AG04449 (cell line): Measurements from ENCODE around the gene FAM171A2.

Experiments used
- CTCF ChIA-PET: fragments of 350-600 bp; formaldehyde crosslinking; extraction: SDS; loops from one replicate; lab custom pipeline; 2021; ENCODE audit warnings: antibody characterized with exemption; lab: Yijun Ruan, JAX
- POLR2A ChIA-PET: fragments of 400-600, 350-600 bp; formaldehyde crosslinking; extraction: SDS; loops from one replicate; lab custom pipeline; 2020; ENCODE audit warnings: antibody characterized with exemption, inconsistent platforms; lab: Yijun Ruan, JAX
- DNase-seq: peaks from one replicate; pipeline ENCODE4 v3.0.0-alpha.2; 2010; ENCODE audit warnings: low read depth, low spot score
- H3K4me3 ChIP-seq: 2 replicates; pipeline ENCODE4 v1.5.1; 2011; ENCODE audit warnings: low read depth, mild to moderate bottlenecking, control low read depth, low read length
- TF ChIP-seq, protein P1 (sequence below): IDR thresholded peaks from one replicate; pipeline ENCODE4 v1.5.1; 2011; ENCODE audit warnings: mild to moderate bottlenecking, moderate library complexity, low read length, control low read depth, inconsistent platforms; ENCODE audit not compliant: insufficient read depth; ENCODE audit errors: missing control alignments

Gene FAM171A2

DNA sequence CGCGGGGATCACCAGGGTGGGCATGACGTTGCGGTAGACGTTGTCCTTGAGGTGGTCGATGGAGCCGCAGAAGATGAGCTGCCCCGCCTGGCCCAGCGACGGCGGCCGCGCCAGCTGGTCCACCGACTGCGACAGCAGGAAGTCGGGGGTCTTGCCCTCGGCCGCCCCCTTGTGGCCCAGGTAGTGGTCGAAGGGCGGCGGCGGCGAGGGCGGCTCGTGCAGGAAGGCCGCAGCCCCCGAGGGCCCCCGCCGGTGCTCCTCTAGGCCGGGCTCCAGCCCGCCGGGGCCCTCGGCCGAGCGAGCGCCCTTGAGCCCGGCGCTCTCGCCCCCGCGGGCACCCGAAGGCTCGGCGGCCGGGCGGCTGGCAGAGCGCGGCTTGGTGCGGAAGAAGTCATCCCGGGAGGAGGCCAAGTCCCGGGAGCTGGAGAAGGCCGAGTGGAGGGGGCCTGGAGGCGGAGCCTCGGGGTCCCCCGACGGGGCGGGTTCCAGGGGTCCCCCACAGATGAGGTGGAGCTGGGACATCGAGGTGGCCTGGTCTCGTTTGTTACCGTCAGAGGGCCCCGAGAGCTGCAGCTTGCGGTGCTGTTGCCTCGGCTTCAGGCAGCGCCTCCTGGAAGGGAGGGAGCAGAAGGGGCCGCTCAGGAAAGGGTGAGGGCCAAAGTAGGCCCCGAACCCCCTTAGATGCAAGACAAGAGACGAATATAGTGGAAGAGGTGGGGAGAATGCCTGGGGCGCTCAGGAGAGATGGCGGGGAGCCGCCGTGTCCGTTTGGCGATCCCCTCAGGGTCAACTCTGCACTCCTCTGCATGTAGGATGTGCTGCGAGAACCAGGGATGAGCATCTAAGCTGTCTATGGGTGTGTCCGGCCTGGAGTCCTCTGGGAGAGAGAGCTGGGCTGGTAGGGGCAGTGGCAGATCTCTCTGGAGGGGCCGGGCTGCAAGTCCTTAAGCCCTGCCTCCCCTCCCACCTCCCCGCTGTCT is 8.8 kb downstream of the FAM171A2 start:
- TF ChIP-seq, protein P1, sequence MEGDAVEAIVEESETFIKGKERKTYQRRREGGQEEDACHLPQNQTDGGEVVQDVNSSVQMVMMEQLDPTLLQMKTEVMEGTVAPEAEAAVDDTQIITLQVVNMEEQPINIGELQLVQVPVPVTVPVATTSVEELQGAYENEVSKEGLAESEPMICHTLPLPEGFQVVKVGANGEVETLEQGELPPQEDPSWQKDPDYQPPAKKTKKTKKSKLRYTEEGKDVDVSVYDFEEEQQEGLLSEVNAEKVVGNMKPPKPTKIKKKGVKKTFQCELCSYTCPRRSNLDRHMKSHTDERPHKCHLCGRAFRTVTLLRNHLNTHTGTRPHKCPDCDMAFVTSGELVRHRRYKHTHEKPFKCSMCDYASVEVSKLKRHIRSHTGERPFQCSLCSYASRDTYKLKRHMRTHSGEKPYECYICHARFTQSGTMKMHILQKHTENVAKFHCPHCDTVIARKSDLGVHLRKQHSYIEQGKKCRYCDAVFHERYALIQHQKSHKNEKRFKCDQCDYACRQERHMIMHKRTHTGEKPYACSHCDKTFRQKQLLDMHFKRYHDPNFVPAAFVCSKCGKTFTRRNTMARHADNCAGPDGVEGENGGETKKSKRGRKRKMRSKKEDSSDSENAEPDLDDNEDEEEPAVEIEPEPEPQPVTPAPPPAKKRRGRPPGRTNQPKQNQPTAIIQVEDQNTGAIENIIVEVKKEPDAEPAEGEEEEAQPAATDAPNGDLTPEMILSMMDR = peak; percentile 39
- POLR2A ChIA-PET = no interaction called here
- H3K4me3 ChIP-seq = no peak overlapping the region
- CTCF ChIA-PET = interaction anchor here (0.6 to 9.5 kb wide), 12 partner anchors 8 to 203 kb away, joined by 3 to 165 read pairs (median 4); partner anchors contain the start of genes FAM171A2 and GRN
- no peak for DNase-seq

DNA sequence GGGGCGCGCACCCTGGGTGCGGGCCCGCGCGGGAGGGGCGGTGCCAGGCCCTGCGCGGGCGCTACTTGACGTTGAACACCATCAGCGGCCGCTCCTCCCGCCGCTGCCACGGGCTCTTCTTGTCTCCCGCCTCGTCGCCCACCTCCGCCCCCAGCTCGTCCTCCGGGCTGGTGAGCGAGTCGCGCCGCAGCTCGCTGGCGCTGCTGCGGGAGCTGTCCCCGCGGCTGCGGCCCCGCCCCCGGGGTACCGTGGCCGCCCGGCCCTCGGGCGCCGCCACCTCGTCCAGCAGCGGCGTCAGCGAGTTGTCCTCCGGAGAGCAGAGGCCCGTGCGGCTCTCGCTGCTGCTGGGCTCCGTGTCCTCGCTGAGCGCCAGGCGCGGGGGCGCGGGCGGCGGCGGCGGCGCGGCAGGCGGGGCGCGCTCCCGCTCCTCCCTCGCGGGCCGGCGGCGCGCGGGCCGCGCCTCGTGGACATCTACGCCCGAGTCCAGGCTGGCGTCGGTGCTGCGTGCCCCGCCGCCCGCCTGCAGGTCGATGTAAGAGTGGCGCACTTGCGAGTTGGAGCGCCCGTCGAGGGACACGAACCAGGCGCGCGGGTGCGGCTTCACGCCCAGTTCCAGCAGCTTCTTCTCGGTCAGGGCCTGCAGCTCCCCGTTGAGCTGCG is 9.9 kb downstream of the FAM171A2 start:
- POLR2A ChIA-PET = no interaction called here
- TF ChIP-seq, protein P1 = no peak
- peak overlapping the region; percentile 8; the same call in 1 of the 2 replicates for H3K4me3 ChIP-seq
- CTCF ChIA-PET = interaction anchor here (1.0 to 9.5 kb wide), 14 partner anchors 8 to 410 kb away, joined by 3 to 165 read pairs (median 5); partner anchors contain the start of genes FAM171A2 and GRN
- no peak for DNase-seq

DNA sequence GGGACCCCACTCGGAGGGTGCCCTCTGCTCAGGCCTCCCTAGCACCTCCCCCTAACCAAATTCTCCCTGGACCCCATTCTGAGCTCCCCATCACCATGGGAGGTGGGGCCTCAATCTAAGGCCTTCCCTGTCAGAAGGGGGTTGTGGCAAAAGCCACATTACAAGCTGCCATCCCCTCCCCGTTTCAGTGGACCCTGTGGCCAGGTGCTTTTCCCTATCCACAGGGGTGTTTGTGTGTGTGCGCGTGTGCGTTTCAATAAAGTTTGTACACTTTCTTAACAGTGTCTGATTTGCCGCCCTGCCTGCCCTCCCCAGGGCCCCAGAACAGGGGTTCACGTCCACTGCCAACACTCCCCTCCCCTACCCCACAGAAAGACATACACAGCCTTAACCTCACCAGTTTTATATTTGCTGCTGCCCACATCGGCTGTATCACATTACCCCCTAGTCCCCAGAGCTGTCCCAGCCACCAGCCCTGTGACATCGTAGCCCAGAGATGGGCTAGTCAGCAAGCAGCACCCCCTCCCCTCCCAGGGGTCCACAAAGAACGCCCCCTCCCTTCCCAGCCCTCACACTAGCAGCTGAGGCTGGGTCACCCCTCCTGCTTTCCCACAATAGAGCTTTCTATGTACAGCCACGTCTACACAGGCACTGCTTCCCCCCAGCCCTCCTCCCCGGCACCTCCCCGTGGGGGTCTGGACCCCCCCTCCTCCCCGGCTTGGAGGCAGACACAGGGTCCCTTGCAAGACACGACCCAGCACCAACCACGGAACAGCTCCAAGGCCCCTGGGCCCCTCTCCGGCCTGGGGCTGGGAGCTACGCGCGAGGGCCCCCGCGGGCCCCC is 10.6 kb downstream of the FAM171A2 start:
- ChIA-PET POLR2A (no interaction called here), CTCF (interaction anchor here (1.2 to 9.5 kb wide), 11 partner anchors 9 to 409 kb away, joined by 3 to 165 read pairs (median 6); partner anchors contain the start of gene FAM171A2)
- TF ChIP-seq, protein P1 = no peak
- no peak overlapping the region for H3K4me3 ChIP-seq
- DNase-seq = no peak

DNA sequence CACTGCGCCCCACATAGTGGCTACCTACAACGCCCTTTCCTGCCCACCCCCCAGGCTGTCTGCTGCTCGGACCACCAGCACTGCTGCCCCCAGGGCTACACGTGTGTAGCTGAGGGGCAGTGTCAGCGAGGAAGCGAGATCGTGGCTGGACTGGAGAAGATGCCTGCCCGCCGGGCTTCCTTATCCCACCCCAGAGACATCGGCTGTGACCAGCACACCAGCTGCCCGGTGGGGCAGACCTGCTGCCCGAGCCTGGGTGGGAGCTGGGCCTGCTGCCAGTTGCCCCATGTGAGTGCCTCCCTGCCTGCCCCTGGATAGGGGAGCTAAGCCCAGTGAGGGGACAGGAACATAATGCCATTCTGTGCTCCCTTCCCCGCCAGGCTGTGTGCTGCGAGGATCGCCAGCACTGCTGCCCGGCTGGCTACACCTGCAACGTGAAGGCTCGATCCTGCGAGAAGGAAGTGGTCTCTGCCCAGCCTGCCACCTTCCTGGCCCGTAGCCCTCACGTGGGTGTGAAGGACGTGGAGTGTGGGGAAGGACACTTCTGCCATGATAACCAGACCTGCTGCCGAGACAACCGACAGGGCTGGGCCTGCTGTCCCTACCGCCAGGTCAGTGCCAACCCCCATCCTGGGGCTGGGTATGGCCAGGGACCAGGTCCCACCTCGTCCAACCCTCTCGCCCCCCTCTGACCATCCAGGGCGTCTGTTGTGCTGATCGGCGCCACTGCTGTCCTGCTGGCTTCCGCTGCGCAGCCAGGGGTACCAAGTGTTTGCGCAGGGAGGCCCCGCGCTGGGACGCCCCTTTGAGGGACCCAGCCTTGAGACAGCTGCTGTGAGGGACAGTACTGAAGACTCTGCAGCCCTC is 11.5 kb downstream of the FAM171A2 start:
- CTCF ChIA-PET = interaction anchor here (0.7 to 9.5 kb wide), 14 partner anchors 10 to 408 kb away, joined by 3 to 165 read pairs (median 4); partner anchors contain the start of genes FAM171A2 and TMUB2
- H3K4me3 ChIP-seq = no peak overlapping the region
- POLR2A ChIA-PET = no interaction called here
- no peak for DNase-seq
- TF ChIP-seq, protein P1 = no peak

DNA sequence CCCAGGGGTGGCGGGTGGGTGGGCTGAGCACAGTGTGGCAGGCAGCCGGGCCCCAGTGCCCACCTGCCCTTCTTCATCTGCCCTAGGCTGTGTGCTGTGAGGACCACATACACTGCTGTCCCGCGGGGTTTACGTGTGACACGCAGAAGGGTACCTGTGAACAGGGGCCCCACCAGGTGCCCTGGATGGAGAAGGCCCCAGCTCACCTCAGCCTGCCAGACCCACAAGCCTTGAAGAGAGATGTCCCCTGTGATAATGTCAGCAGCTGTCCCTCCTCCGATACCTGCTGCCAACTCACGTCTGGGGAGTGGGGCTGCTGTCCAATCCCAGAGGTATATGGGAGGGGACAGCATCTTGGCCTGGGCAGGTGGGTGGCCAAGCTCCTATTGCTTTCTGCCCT is 12.2 kb downstream of the FAM171A2 start:
- no peak overlapping the region for H3K4me3 ChIP-seq
- no peak for DNase-seq
- TF ChIP-seq, protein P1 = no peak
- ChIA-PET POLR2A (no interaction called here), CTCF (interaction anchor here (0.7 to 9.5 kb wide), 15 partner anchors 10 to 212 kb away, joined by 3 to 165 read pairs (median 4); partner anchors contain the start of genes FAM171A2 and TMUB2)
